Measurements from ENCODE around the gene EVPLL.
"Not testable (repeated sequence)": the region's sequence is repeated elsewhere in the genome, so short reads cannot be mapped to it uniquely, and the experiment has no call there.

Gene EVPLL

GRCh38 chr17:18403604-18404003 is 26.0 kb downstream of the EVPLL start:
- DNase-seq (ENCODE audit: low read depth); H3K4me3 ChIP-seq (ENCODE audit: low read length); H3K36me3 ChIP-seq (ENCODE audit: control insufficient read depth, insufficient read depth, low read length, severe bottlenecking); H3K9me3 ChIP-seq (ENCODE audit: control insufficient read depth, low read length); H3K4me1 ChIP-seq (ENCODE audit: control insufficient read depth, insufficient read depth, low read length); H3K27me3 ChIP-seq (replicated peaks; ENCODE audit: control insufficient read depth, insufficient read depth, low read length); H3K9ac ChIP-seq (ENCODE audit: low read length): not testable (repeated sequence)

- H3K9ac ChIP-seq (ENCODE audit: low read length); DNase-seq (ENCODE audit: low read depth); H3K9me3 ChIP-seq (ENCODE audit: control insufficient read depth, low read length): not testable (repeated sequence)
Observed at GRCh38 chr17:18408906-18409305, 31.3 kb downstream of the EVPLL start.

GRCh38 chr17:18409321-18409720 is 31.7 kb downstream of the EVPLL start:
- H3K4me1 ChIP-seq (ENCODE audit: control insufficient read depth, insufficient read depth, low read length); H3K4me3 ChIP-seq (ENCODE audit: low read length); H3K27me3 ChIP-seq (replicated peaks; ENCODE audit: control insufficient read depth, insufficient read depth, low read length); H3K9me3 ChIP-seq (ENCODE audit: control insufficient read depth, low read length); H3K9ac ChIP-seq (ENCODE audit: low read length); H3K36me3 ChIP-seq (ENCODE audit: control insufficient read depth, insufficient read depth, low read length, severe bottlenecking): not testable (repeated sequence)
- DNase-seq (ENCODE audit: low read depth), result peak; percentile 5

More at GRCh38 chr17:18408906-18409305, 31.3 kb downstream of the EVPLL start:
- H3K4me1 ChIP-seq (ENCODE audit: control insufficient read depth, insufficient read depth, low read length); H3K36me3 ChIP-seq (ENCODE audit: control insufficient read depth, insufficient read depth, low read length, severe bottlenecking); H3K4me3 ChIP-seq (ENCODE audit: low read length); H3K27me3 ChIP-seq (replicated peaks; ENCODE audit: control insufficient read depth, insufficient read depth, low read length): not testable (repeated sequence)

GRCh38 chr17:18410736-18411135 is 33.2 kb downstream of the EVPLL start:
- not testable (repeated sequence) for H3K4me1 ChIP-seq (ENCODE audit: control insufficient read depth, insufficient read depth, low read length); H3K27me3 ChIP-seq (replicated peaks; ENCODE audit: control insufficient read depth, insufficient read depth, low read length); H3K9me3 ChIP-seq (ENCODE audit: control insufficient read depth, low read length); H3K36me3 ChIP-seq (ENCODE audit: control insufficient read depth, insufficient read depth, low read length, severe bottlenecking)
- peak; percentile 25 for DNase-seq (ENCODE audit: low read depth)
- peak overlapping the region; percentile 42 for H3K9ac ChIP-seq (ENCODE audit: low read length)
- peak overlapping the region; percentile 78 for H3K4me3 ChIP-seq (ENCODE audit: low read length)

GRCh38 chr17:18411377-18411864 is 33.8 kb downstream of the EVPLL start:
- peak overlapping the region; percentile 78 for H3K4me3 ChIP-seq (ENCODE audit: low read length)
- H3K27me3 ChIP-seq (replicated peaks; ENCODE audit: control insufficient read depth, insufficient read depth, low read length); H3K9me3 ChIP-seq (ENCODE audit: control insufficient read depth, low read length); H3K36me3 ChIP-seq (ENCODE audit: control insufficient read depth, insufficient read depth, low read length, severe bottlenecking); H3K4me1 ChIP-seq (ENCODE audit: control insufficient read depth, insufficient read depth, low read length): not testable (repeated sequence)
- peak; percentile 42 for DNase-seq (ENCODE audit: low read depth)
- H3K9ac ChIP-seq (ENCODE audit: low read length), result peak overlapping the region; percentile 76

GRCh38 chr17:18412001-18412538 is 34.5 kb downstream of the EVPLL start:
- H3K27me3 ChIP-seq (replicated peaks; ENCODE audit: control insufficient read depth, insufficient read depth, low read length); DNase-seq (ENCODE audit: low read depth); H3K4me1 ChIP-seq (ENCODE audit: control insufficient read depth, insufficient read depth, low read length); H3K9me3 ChIP-seq (ENCODE audit: control insufficient read depth, low read length); H3K36me3 ChIP-seq (ENCODE audit: control insufficient read depth, insufficient read depth, low read length, severe bottlenecking): not testable (repeated sequence)
- H3K4me3 ChIP-seq (ENCODE audit: low read length), result peak overlapping the region; percentile 78
- peak overlapping the region; percentile 76 for H3K9ac ChIP-seq (ENCODE audit: low read length)

- H3K36me3 ChIP-seq (ENCODE audit: control insufficient read depth, insufficient read depth, low read length, severe bottlenecking); H3K9me3 ChIP-seq (ENCODE audit: control insufficient read depth, low read length); H3K4me3 ChIP-seq (ENCODE audit: low read length); DNase-seq (ENCODE audit: low read depth); H3K9ac ChIP-seq (ENCODE audit: low read length); H3K4me1 ChIP-seq (ENCODE audit: control insufficient read depth, insufficient read depth, low read length); H3K27me3 ChIP-seq (replicated peaks; ENCODE audit: control insufficient read depth, insufficient read depth, low read length): not testable (repeated sequence)
Observed at GRCh38 chr17:18421521-18421920, 43.9 kb downstream of the EVPLL start.

- not testable (repeated sequence) for H3K9me3 ChIP-seq (ENCODE audit: control insufficient read depth, low read length); H3K36me3 ChIP-seq (ENCODE audit: control insufficient read depth, insufficient read depth, low read length, severe bottlenecking); H3K4me3 ChIP-seq (ENCODE audit: low read length); H3K9ac ChIP-seq (ENCODE audit: low read length); H3K4me1 ChIP-seq (ENCODE audit: control insufficient read depth, insufficient read depth, low read length); DNase-seq (ENCODE audit: low read depth); H3K27me3 ChIP-seq (replicated peaks; ENCODE audit: control insufficient read depth, insufficient read depth, low read length)
Observed at GRCh38 chr17:18422464-18422863, 44.9 kb downstream of the EVPLL start.

GRCh38 chr17:18423015-18423414 is 45.4 kb downstream of the EVPLL start:
- not testable (repeated sequence) for H3K9me3 ChIP-seq (ENCODE audit: control insufficient read depth, low read length); DNase-seq (ENCODE audit: low read depth); H3K36me3 ChIP-seq (ENCODE audit: control insufficient read depth, insufficient read depth, low read length, severe bottlenecking); H3K4me3 ChIP-seq (ENCODE audit: low read length); H3K27me3 ChIP-seq (replicated peaks; ENCODE audit: control insufficient read depth, insufficient read depth, low read length); H3K9ac ChIP-seq (ENCODE audit: low read length); H3K4me1 ChIP-seq (ENCODE audit: control insufficient read depth, insufficient read depth, low read length)

- not testable (repeated sequence) for H3K27me3 ChIP-seq (replicated peaks; ENCODE audit: control insufficient read depth, insufficient read depth, low read length); H3K4me1 ChIP-seq (ENCODE audit: control insufficient read depth, insufficient read depth, low read length); H3K4me3 ChIP-seq (ENCODE audit: low read length); H3K36me3 ChIP-seq (ENCODE audit: control insufficient read depth, insufficient read depth, low read length, severe bottlenecking); H3K9ac ChIP-seq (ENCODE audit: low read length); H3K9me3 ChIP-seq (ENCODE audit: control insufficient read depth, low read length); DNase-seq (ENCODE audit: low read depth)
Observed at GRCh38 chr17:18425593-18425992, 48.0 kb downstream of the EVPLL start.

- H3K36me3 ChIP-seq (ENCODE audit: control insufficient read depth, insufficient read depth, low read length, severe bottlenecking); H3K9ac ChIP-seq (ENCODE audit: low read length); H3K9me3 ChIP-seq (ENCODE audit: control insufficient read depth, low read length); H3K4me1 ChIP-seq (ENCODE audit: control insufficient read depth, insufficient read depth, low read length); H3K27me3 ChIP-seq (replicated peaks; ENCODE audit: control insufficient read depth, insufficient read depth, low read length); H3K4me3 ChIP-seq (ENCODE audit: low read length); DNase-seq (ENCODE audit: low read depth): not testable (repeated sequence)
Observed at GRCh38 chr17:18426639-18427038, 49.1 kb downstream of the EVPLL start.

- DNase-seq (ENCODE audit: low read depth); H3K27me3 ChIP-seq (replicated peaks; ENCODE audit: control insufficient read depth, insufficient read depth, low read length); H3K4me3 ChIP-seq (ENCODE audit: low read length): not testable (repeated sequence)
Observed at GRCh38 chr17:18432206-18432605, 54.6 kb downstream of the EVPLL start.

More at GRCh38 chr17:18432206-18432605, 54.6 kb downstream of the EVPLL start:
- not testable (repeated sequence) for H3K4me1 ChIP-seq (ENCODE audit: control insufficient read depth, insufficient read depth, low read length); H3K9me3 ChIP-seq (ENCODE audit: control insufficient read depth, low read length); H3K9ac ChIP-seq (ENCODE audit: low read length); H3K36me3 ChIP-seq (ENCODE audit: control insufficient read depth, insufficient read depth, low read length, severe bottlenecking)

All from adipocyte (in vitro differentiated cells).